ENCODE data around the gene ZCCHC17.
A peak's percentile ranks its signal among the peaks of the same experiment; 100 is the strongest.

ZCCHC17 gene

DNA sequence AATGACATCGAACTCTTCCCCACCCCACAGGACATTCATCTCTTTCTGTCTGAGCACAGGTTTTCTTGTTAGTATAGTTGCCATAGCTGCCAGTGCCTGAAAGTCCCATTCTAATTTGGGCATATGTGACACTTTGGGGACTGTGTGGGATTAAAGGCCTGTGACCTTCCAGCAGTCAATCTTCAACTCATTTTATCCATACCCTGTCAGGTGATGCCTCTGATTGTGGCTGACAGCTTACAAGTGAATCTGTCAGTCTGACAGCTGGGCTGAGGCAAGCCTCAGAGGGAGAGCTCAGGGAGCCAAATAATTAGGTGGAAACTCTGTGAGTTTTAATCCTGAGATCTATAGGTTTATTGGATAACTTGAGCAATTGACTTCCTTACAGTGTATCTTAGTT, 29.6 kb downstream of the ZCCHC17 start:
- no peak for TF ChIP-seq JUND (IDR thresholded peaks at IDR 0.05; ENCODE audit: low read depth)
- DNase-seq (ENCODE audit: low read depth in 1 of 2, low spot score in 1 of 2) = no peak
- in situ Hi-C loops (cut with HindIII; ENCODE audit: low pct_unique_long_range_greater_than_20kb, low sequenced_read_pairs) = no loop called here

DNA sequence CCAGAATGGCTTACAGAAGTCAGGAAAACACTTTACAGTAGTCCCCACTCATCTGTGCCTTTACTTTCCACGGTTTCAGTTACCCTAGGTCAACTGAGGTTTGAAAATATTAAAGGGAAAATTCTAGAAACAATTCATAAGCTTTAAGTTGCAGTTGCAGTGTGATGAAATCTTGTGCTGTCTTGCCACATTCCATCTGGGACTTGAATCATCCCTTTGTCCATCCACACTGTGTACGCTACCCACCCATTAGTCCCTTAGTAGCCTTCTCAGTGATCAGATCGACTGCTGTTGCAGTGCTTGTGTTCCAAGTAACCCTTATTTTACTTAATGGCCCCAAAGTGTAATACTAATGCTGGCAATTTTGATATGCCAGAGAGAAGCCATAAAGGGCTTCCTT, 30.5 kb downstream of the ZCCHC17 start:
- in situ Hi-C loops (cut with HindIII; ENCODE audit: low pct_unique_long_range_greater_than_20kb, low sequenced_read_pairs) = no loop called here
- DNase-seq (ENCODE audit: low read depth in 1 of 2, low spot score in 1 of 2) = no peak
- no peak for TF ChIP-seq JUND (IDR thresholded peaks at IDR 0.05; ENCODE audit: low read depth)

DNA sequence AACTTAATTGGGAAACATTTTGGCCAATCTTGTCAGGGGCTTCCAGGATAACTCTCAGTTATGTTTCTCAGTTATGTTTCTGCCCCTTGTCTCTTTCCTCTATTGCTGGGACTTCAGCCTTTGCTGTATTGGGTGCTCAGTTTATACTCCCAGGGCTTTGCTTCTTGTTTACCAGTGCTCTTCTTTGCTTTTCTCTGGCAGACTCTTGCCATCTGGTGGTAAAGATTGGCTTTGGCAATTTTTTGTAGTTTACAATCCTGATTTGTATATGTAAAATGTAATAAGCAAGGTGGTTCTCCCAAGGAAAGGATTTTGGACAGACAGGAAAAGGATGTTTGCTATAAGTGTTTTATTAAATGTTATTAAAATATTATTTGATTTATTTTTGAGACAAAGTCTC, 38.2 kb downstream of the ZCCHC17 start:
- peak; percentile 37 to 68 for DNase-seq (ENCODE audit: low read depth in 1 of 2, low spot score in 1 of 2)
- in situ Hi-C loops (cut with HindIII; ENCODE audit: low pct_unique_long_range_greater_than_20kb, low sequenced_read_pairs) = no loop called here
- no peak for TF ChIP-seq JUND (IDR thresholded peaks at IDR 0.05; ENCODE audit: low read depth)

DNA sequence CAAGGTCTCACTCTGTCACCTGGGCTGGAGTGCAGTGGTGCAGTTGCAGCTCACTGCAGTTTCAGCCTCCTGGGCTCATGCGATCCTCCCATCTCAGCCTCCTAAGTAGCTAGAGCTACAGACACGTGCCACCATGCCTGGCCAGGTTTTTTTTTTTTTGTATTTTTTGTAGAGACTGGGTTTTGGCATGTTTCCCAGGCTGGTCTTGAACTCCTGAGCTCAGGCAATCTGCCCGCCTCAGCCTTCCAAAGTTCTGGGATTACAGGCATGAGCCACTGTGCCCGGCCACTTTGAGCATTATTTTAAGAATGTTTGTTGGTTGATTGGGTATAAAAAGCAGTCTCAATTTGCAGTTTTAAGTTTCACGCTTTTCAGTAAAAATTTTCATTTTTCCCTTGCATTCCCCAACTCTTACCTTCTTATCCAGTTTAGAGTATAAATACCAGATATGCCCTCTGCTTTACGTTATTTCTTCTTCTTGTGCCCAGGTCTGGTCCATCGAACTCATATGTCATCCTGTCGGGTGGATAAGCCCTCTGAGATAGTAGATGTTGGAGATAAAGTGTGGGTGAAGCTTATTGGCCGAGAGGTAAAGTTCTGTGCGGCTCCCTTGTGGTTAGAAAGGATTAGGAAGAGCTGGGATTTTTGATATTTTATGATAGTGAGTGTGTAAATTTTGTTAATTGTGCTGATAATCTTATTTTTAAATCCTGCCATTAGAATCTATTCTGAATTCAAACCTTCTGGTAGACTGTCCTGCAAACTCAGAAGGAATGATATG, 40.0 kb downstream of the ZCCHC17 start:
- in situ Hi-C loops (cut with HindIII; ENCODE audit: low pct_unique_long_range_greater_than_20kb, low sequenced_read_pairs) = no loop called here
- no peak for TF ChIP-seq JUND (IDR thresholded peaks at IDR 0.05; ENCODE audit: low read depth)
- DNase-seq (ENCODE audit: low read depth in 1 of 2, low spot score in 1 of 2) = no peak

DNA sequence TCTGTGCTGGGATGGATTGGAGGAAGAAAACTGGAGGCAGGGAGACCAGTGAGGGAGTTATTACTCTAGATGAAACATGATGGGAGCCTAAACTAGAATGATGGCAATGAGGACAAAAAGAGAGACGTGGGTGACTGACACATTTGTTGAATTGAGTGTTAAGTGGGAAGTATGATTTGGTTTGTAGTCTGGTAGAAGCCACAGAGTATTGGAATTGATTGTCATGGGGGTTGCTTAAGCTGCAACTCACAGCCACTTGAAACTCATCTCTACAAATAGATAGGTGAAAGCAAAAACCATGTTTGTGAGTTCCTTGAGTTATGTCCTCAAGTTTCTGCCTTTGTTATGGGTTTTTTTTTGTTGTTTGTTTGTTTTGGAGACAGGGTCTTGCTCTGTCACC, 47.7 kb downstream of the ZCCHC17 start:
- no peak for DNase-seq (ENCODE audit: low read depth in 1 of 2, low spot score in 1 of 2)
- TF ChIP-seq JUND (IDR thresholded peaks at IDR 0.05; ENCODE audit: low read depth) = no peak
- in situ Hi-C loops (cut with HindIII; ENCODE audit: low pct_unique_long_range_greater_than_20kb, low sequenced_read_pairs) = no loop called here

DNA sequence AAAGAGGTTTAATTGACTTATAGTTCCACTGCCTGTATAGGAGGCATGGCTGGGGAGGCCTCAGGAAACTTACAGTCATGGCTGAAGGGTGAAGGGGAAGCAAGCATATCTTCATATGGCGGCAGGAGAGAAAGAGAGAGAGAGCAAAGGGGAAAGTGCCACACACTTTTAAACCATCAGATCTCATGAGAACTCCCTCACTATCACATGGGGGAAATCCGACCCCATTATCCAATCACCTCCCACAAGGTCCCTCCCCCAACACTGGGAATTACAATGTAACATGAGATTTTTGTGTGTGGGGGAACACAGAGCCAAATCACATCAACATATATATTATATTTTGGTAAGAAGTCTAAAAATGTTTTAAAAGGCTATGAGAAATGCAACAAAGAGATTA, 48.8 kb downstream of the ZCCHC17 start:
- no peak for DNase-seq (ENCODE audit: low read depth in 1 of 2, low spot score in 1 of 2)
- TF ChIP-seq JUND (IDR thresholded peaks at IDR 0.05; ENCODE audit: low read depth) = no peak
- in situ Hi-C loops (cut with HindIII; ENCODE audit: low pct_unique_long_range_greater_than_20kb, low sequenced_read_pairs) = no loop called here

DNA sequence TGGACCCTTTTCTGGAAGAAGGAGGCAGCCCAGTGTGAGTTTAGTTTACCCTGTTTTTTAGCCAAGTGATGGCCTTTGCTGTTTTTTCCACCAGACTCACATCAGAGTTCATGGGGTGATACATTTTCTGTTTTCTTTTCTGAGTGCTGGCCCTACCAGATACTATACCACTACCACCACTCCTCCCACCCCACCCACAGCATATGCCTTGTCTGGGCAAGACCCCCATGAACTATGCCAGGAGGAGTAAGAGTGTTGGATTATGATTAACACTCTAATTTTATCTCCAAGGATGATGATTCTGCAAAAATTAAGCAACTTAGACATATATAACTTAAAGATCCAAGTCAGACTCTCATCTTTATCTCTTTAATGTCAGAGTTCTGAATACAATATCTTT, 50.0 kb downstream of the ZCCHC17 start:
- no peak for TF ChIP-seq JUND (IDR thresholded peaks at IDR 0.05; ENCODE audit: low read depth)
- no peak for DNase-seq (ENCODE audit: low read depth in 1 of 2, low spot score in 1 of 2)
- in situ Hi-C loops (cut with HindIII; ENCODE audit: low pct_unique_long_range_greater_than_20kb, low sequenced_read_pairs) = no loop called here

DNA sequence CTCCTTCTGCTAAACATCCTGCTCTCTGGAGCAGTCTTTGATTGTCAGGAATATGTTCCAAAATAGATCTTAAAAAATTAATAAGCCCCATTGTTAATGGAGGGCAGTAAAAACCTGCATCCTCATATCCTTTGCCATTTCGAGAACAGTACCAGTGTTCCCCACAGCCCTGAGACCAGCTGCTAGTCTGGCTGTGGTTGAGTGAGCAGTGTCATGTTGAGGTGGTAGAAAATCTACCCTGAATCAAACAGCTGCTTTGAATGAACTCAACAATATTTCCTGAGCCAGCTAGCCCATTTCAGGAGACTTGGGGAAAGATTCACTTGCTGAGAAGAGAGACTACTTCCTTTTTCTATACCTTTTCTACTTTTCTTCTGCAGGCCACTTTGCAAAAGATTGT, 51.6 kb downstream of the ZCCHC17 start:
- DNase-seq (ENCODE audit: low read depth in 1 of 2, low spot score in 1 of 2) = no peak
- TF ChIP-seq JUND (IDR thresholded peaks at IDR 0.05; ENCODE audit: low read depth) = no peak
- in situ Hi-C loops (cut with HindIII; ENCODE audit: low pct_unique_long_range_greater_than_20kb, low sequenced_read_pairs) = no loop called here

DNA sequence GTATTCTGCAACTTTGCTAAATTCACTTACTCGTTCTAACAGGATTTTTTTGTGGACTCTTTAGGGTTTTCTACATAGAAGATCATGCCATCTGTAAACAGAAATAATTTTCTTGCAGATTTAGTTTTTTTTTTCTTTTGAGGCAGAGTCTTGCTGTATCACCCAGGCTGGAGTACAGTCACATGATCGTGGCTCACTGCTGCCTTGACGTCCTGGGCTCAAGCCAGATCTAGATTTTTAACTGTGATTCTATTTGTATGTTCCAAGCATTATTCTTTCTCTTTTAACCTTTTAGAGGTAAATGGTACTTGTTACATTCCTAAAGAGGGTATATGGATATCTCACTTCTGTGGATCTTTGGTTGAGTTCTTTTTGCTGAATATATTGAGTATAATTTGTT, 57.5 kb downstream of the ZCCHC17 start:
- no peak for DNase-seq (ENCODE audit: low read depth in 1 of 2, low spot score in 1 of 2)
- in situ Hi-C loops (cut with HindIII; ENCODE audit: low pct_unique_long_range_greater_than_20kb, low sequenced_read_pairs) = no loop called here

DNA sequence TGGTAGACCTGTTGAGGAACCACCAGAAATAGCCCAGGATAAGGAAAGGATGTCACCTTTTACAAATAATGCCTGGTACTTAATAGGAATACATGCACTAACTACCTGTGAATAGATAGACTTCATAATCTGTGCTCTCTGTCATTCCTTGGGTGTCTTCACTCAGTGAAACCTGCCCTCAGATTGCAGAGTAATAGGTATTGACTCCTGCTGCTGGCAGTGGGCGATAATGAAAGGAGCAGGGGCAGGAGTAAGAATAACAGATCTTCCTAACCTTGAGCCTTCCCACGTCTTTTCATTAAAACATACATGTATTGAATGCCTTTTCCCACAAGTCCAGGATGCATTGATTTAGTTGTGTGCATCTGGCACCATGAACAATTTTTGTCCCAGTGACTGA, 59.6 kb downstream of the ZCCHC17 start:
- TF ChIP-seq JUND (IDR thresholded peaks at IDR 0.05; ENCODE audit: low read depth) = no peak
- DNase-seq (ENCODE audit: low read depth in 1 of 2, low spot score in 1 of 2) = no peak
- in situ Hi-C loops (cut with HindIII; ENCODE audit: low pct_unique_long_range_greater_than_20kb, low sequenced_read_pairs) = no loop called here

More for the DNA sequence above, 57.5 kb downstream of the ZCCHC17 start:
- no peak for TF ChIP-seq JUND (IDR thresholded peaks at IDR 0.05; ENCODE audit: low read depth)

DNA sequence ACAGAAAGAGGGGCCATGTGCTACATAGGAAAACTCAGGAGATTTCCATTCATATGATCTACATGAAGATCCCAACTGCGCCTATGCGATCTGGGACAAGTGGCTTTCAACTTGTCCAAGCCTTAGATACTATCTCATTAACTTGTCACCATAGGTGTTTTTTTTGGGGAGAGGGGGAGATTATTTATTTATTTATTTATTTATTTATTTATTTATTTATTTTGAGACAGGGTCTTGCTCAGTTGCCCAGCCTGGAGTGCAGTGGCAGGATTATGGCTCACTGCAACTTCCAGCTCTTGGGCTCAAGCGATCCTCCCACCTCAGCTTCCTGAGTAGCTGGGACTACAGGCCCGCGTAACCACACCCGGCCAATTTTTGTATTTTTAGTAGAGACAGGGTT, 64.8 kb downstream of the ZCCHC17 start:
- TF ChIP-seq JUND (IDR thresholded peaks at IDR 0.05; ENCODE audit: low read depth) = no peak
- in situ Hi-C loops (cut with HindIII; ENCODE audit: low pct_unique_long_range_greater_than_20kb, low sequenced_read_pairs) = no loop called here
- no peak for DNase-seq (ENCODE audit: low read depth in 1 of 2, low spot score in 1 of 2)

DNA sequence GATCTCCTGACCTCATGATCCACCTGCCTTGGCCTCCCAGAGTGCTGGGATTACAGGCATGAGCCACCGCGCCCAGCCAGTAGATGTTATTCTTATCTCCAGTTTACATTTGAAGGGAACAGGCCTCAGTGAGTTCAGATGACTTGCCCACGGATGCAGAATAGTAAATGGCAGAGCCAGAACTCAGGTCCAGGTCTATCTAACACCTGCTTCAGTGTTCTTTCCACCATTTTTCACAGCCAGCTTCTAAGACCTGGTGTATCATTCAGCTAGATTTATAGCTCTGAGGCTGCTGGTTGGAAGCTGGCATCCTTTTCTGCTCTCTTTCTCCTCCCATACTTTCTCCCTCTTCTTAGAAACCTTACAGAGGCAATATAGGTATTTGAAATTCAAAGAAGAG, 65.2 kb downstream of the ZCCHC17 start:
- DNase-seq (ENCODE audit: low read depth in 1 of 2, low spot score in 1 of 2) = no peak
- in situ Hi-C loops (cut with HindIII; ENCODE audit: low pct_unique_long_range_greater_than_20kb, low sequenced_read_pairs) = no loop called here
- no peak for TF ChIP-seq JUND (IDR thresholded peaks at IDR 0.05; ENCODE audit: low read depth)

DNA sequence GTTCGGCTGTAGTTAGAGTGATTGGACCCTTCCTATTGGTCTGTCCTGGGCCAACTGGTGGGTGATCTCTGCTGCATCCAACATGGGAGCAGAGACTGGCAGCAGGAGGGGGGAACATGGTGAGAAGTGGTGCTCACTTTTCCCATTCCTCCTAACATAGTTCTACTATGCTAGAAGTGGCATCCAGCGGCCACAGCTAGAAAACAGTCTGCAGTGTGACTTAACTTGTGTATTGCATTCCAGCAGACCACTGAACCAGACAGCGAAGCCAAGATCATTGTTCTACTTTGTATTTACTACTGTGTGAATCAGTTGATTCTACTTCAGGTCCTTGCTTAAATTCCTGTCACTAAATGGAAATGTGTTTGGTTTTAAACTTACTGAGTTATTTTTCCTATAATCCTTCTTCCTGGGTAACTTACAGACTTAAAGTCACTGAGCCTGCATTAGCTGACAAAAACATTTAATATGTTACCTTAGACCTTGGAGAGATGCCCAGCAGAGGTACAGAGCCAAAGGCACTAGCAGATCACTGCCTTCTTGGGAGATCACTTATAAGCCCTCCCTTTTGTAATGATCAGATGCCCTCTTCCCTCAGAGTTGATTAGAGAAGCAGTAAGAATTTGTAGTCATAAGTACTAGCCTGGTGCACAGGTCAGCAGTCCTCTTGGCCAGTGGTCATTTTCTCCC, 67.9 kb downstream of the ZCCHC17 start:
- no peak for TF ChIP-seq JUND (IDR thresholded peaks at IDR 0.05; ENCODE audit: low read depth)
- in situ Hi-C loops (cut with HindIII; ENCODE audit: low pct_unique_long_range_greater_than_20kb, low sequenced_read_pairs) = no loop called here

More for the DNA sequence above, 67.9 kb downstream of the ZCCHC17 start:
- DNase-seq (ENCODE audit: low read depth in 1 of 2, low spot score in 1 of 2) = no peak
